H1 (cell line): ENCODE measurements around the gene CNRIP1. TPM values are rescaled to one million over a fixed set of nuclear protein-coding genes. Genes with fewer than 3 reads are reported as not detected.

Source experiments
- CTCF ChIA-PET: fragments of 300-600 bp; sonication (Branson Sonifier 250); formaldehyde crosslinking; loops from one replicate; lab custom pipeline; 2021; ENCODE audit not compliant: partially characterized antibody; lab: Charles Lee
- POLR2A ChIA-PET: fragments of 300-600 bp; sonication (Branson Sonifier 250); formaldehyde crosslinking; loops from one replicate; lab custom pipeline; 2021; ENCODE audit warnings: inconsistent platforms; ENCODE audit not compliant: partially characterized antibody; lab: Charles Lee
- DNase-seq, 2 experiments: peaks; one replicate each; pipeline versions ENCODE4 v3.0.0 to v3.0.0-alpha.2; 2010 to 2022; ENCODE audit warnings: low spot score in 2 of 2, low read depth in 1 of 2, mixed read lengths in 1 of 2
- FAIRE-seq: peaks from 2 replicates; lab custom pipeline; 2011; peaks lifted over from hg19 to GRCh38; lab: Jason Lieb, UNC
- H2AFZ ChIP-seq: 2 replicates; pipeline ENCODE4 v1.8.1; 2012; ENCODE audit warnings: low read length, inconsistent platforms
- H2AK5ac ChIP-seq: 2 replicates; pipeline ENCODE4 v1.6.1; 2013; ENCODE audit warnings: low read depth, low read length
- H2BK120ac ChIP-seq: replicated peaks from 2 replicates; pipeline ENCODE3; 2013; ENCODE audit warnings: low read depth, low read length, inconsistent platforms
- H2BK12ac ChIP-seq: 2 replicates; pipeline ENCODE4 v1.6.1; 2013; ENCODE audit warnings: low read depth, low read length
- H2BK15ac ChIP-seq: 2 replicates; pipeline ENCODE4 v1.6.1; 2013; ENCODE audit warnings: low read length
- H2BK20ac ChIP-seq: 2 replicates; pipeline ENCODE4 v1.6.1; 2013; ENCODE audit warnings: low read length
- H2BK5ac ChIP-seq: 2 replicates; pipeline ENCODE4 v1.6.1; 2013; ENCODE audit warnings: low read depth, low read length
- H3K14ac ChIP-seq: 2 replicates; pipeline ENCODE4 v1.6.1; 2013; ENCODE audit warnings: inconsistent platforms; ENCODE audit not compliant: insufficient read length
- H3K18ac ChIP-seq: 2 replicates; pipeline ENCODE4 v1.6.1; 2013; ENCODE audit warnings: low read length; ENCODE audit errors: extremely low read depth
- H3K23ac ChIP-seq: 2 replicates; pipeline ENCODE4 v1.6.1; 2013; ENCODE audit warnings: inconsistent platforms; ENCODE audit not compliant: insufficient read length
- H3K23me2 ChIP-seq: 2 replicates; pipeline ENCODE4 v1.6.1; 2013; ENCODE audit warnings: low read depth, low read length
- H3K27ac ChIP-seq: 2 replicates; pipeline ENCODE4 v1.6.1; 2011; ENCODE audit warnings: low read depth, low read length, inconsistent platforms
- H3K27me3 ChIP-seq, 4 experiments: replicated peaks in 1 of 4; 1 replicate in 1 of 4; 2 replicates in 3 of 4; pipeline versions ENCODE4 v1.6.1 to v1.8.1; 2011 to 2013; ENCODE audit warnings: low read length in 3 of 4, mild to moderate bottlenecking in 3 of 4, inconsistent platforms in 2 of 4, mixed read lengths in 2 of 4, moderate library complexity in 1 of 4; ENCODE audit not compliant: control insufficient read depth in 3 of 4, insufficient read depth in 3 of 4; ENCODE audit errors: extremely low read depth in 1 of 4
- H3K36me3 ChIP-seq, 4 experiments: 2 replicates each; pipeline versions ENCODE4 v1.6.1 to v1.8.1; 2011 to 2013; ENCODE audit warnings: mild to moderate bottlenecking in 4 of 4, low read length in 3 of 4, moderate library complexity in 2 of 4, control low read depth in 1 of 4, inconsistent platforms in 1 of 4; ENCODE audit not compliant: insufficient read depth in 4 of 4, control insufficient read depth in 2 of 4
- H3K4ac ChIP-seq: replicated peaks from 2 replicates; pipeline ENCODE3; 2013; ENCODE audit warnings: low read length, low read depth, mixed read lengths, inconsistent platforms; ENCODE audit not compliant: insufficient read length
- H3K4me1 ChIP-seq, 4 experiments: replicated peaks in 1 of 4; 1 replicate in 1 of 4; 2 replicates in 3 of 4; pipeline versions ENCODE4 v1.6.1 to v1.8.1; 2011 to 2013; ENCODE audit warnings: low read length in 3 of 4, inconsistent platforms in 2 of 4, mixed read lengths in 1 of 4; ENCODE audit not compliant: insufficient read depth in 4 of 4, control insufficient read depth in 3 of 4
- H3K4me2 ChIP-seq, 2 experiments: 2 replicates each; pipeline versions ENCODE4 v1.6.1 to v1.8.1; 2011 to 2013; ENCODE audit warnings: low read depth in 2 of 2, low read length in 2 of 2, control low read depth in 1 of 2, inconsistent platforms in 1 of 2, mild to moderate bottlenecking in 1 of 2; ENCODE audit not compliant: insufficient read depth in 1 of 2
- H3K4me3 ChIP-seq, 4 experiments: fragments of 200-600, 300-600 bp in 1 of 4; sonication (generic), shearing (Covaris generic), sonication (Bioruptor Twin) in 1 of 4; 2 replicates each; pipeline versions ENCODE4 v1.5.1 to v1.8.1; 2011 to 2016; ENCODE audit warnings: low read length in 4 of 4, low read depth in 3 of 4, control low read depth in 2 of 4, inconsistent platforms in 2 of 4, mild to moderate bottlenecking in 2 of 4, mixed read lengths in 1 of 4, moderate library complexity in 1 of 4; ENCODE audit not compliant: insufficient read depth in 2 of 4; ENCODE audit errors: extremely low read depth in 1 of 4
- H3K56ac ChIP-seq: replicated peaks from 2 replicates; pipeline ENCODE3; 2013; ENCODE audit warnings: low read depth, mild to moderate bottlenecking, mixed read lengths, low read length, inconsistent platforms; ENCODE audit not compliant: insufficient read length
- H3K79me1 ChIP-seq: 2 replicates; pipeline ENCODE4 v1.6.1; 2013; ENCODE audit warnings: low read depth, low read length, control low read depth
- H3K79me2 ChIP-seq, 2 experiments: 2 replicates each; pipeline versions ENCODE4 v1.6.1 to v1.8.1; 2012 to 2013; ENCODE audit warnings: low read length in 2 of 2, mild to moderate bottlenecking in 2 of 2, inconsistent platforms in 1 of 2; ENCODE audit not compliant: insufficient read depth in 2 of 2, control insufficient read depth in 1 of 2
- H3K9ac ChIP-seq, 4 experiments: replicated peaks in 1 of 4; 1 replicate in 1 of 4; 2 replicates in 3 of 4; pipeline versions ENCODE4 v1.6.1 to v1.8.1; 2011 to 2013; ENCODE audit warnings: low read depth in 3 of 4, low read length in 3 of 4, control low read depth in 2 of 4, mild to moderate bottlenecking in 2 of 4, moderate library complexity in 2 of 4, inconsistent platforms in 1 of 4; ENCODE audit errors: extremely low read depth in 1 of 4
- H3K9me3 ChIP-seq, 2 experiments: 2 replicates each; pipeline versions ENCODE4 v1.6.1 to v1.8.1; 2012 to 2013; ENCODE audit warnings: mild to moderate bottlenecking in 2 of 2, moderate library complexity in 2 of 2, control low read depth in 1 of 2, inconsistent platforms in 1 of 2, low read depth in 1 of 2, low read length in 1 of 2, mixed read lengths in 1 of 2; ENCODE audit not compliant: insufficient read depth in 2 of 2
- H4K20me1 ChIP-seq, 2 experiments: replicated peaks in 1 of 2; 2 replicates each; pipeline versions ENCODE3 to v1.8.1; 2011 to 2013; ENCODE audit warnings: inconsistent platforms in 2 of 2, low read length in 2 of 2, mild to moderate bottlenecking in 1 of 2; ENCODE audit not compliant: insufficient read depth in 2 of 2, control insufficient read depth in 1 of 2
- H4K5ac ChIP-seq: 2 replicates; pipeline ENCODE4 v1.6.1; 2013; ENCODE audit warnings: low read length, low read depth, mixed read lengths, inconsistent platforms; ENCODE audit not compliant: insufficient read length
- H4K8ac ChIP-seq: 2 replicates; pipeline ENCODE4 v1.8.0; 2013; ENCODE audit warnings: mild to moderate bottlenecking, moderate library complexity, low read length, inconsistent platforms; ENCODE audit not compliant: insufficient read depth; ENCODE audit errors: extremely low read depth
- H4K91ac ChIP-seq: replicated peaks from 2 replicates; pipeline ENCODE3; 2013; ENCODE audit warnings: low read length, mixed read lengths, inconsistent platforms; ENCODE audit not compliant: insufficient read length
- ASH2L ChIP-seq: fragments of 200-600, 300-600 bp; sonication (generic); IDR thresholded peaks from one replicate; pipeline ENCODE4 v1.7.1; 2017; ENCODE audit warnings: low read length
- CHD2 ChIP-seq: IDR thresholded peaks from 2 replicates; pipeline ENCODE4 v1.6.1; 2012; ENCODE audit warnings: low read length, improper control_type of control experiment
- EZH2 ChIP-seq: fragments of 200-600 bp; sonication (generic); IDR thresholded peaks from 2 replicates; pipeline ENCODE4 v1.7.1; 2012; ENCODE audit warnings: low read depth, mild to moderate bottlenecking, moderate library complexity, low read length, inconsistent platforms; ENCODE audit not compliant: severe bottlenecking
- GTF2F1 ChIP-seq: IDR thresholded peaks from 2 replicates; pipeline ENCODE4 v1.6.1; 2012; ENCODE audit warnings: low read depth, low read length, improper control_type of control experiment, borderline replicate concordance
- KDM5A ChIP-seq: fragments of 200-600 bp; IDR thresholded peaks from 2 replicates; pipeline ENCODE4 v1.7.1; 2012; ENCODE audit warnings: mild to moderate bottlenecking, low read length, inconsistent platforms, mixed read lengths
- TAF7 ChIP-seq: optimal IDR thresholded peaks from 2 replicates; pipeline ENCODE3; 2011; ENCODE audit warnings: low read depth, mild to moderate bottlenecking, inconsistent platforms, low read length, moderate library complexity, borderline replicate concordance
- WGBS, 2 experiments: shearing (Covaris generic) in 1 of 2; methylation state at CpG; one replicate each; pipeline versions ENCODE4 v1.1.6 to v1.1.7; 2013 to 2015; ENCODE audit warnings: low lambda C conversion rate in 2 of 2, mixed read lengths in 2 of 2, inconsistent platforms in 1 of 2, low coverage in 1 of 2, missing lambda C conversion rate in 1 of 2; ENCODE audit not compliant: insufficient replicate concordance in 2 of 2, insufficient coverage in 1 of 2, insufficient read length in 1 of 2; ENCODE audit errors: extremely low coverage in 1 of 2, missing lambda C conversion rate in 1 of 2; 5-methylcytosine and 5-hydroxymethylcytosine counted together
- polyA plus RNA-seq, 7 experiments: library from polyadenylated mRNA; depleted of rRNA in 3 of 7; stranded (reverse) in 5 of 7; unstranded in 2 of 7; fragments of >200 nt in 5 of 7; fragments of 200-250 nt in 2 of 7; gene quantifications; 1 replicate in 5 of 7; 2 replicates in 1 of 7; 4 replicates in 1 of 7; pipeline versions ENCODE4 v1.2.1 to v1.2.3, GENCODE V29; 2011 to 2013; ENCODE audit warnings: missing spikeins in 2 of 7, mixed read lengths in 2 of 7
- total RNA-seq: library from RNA; stranded (reverse); fragmentation: NEBNext Ultra II Directional; extraction: Animal tissue kit (Norgen Biotek cat#: 25700); gene quantifications from 2 replicates; pipeline ENCODE4 v1.2.1, GENCODE V29; 2021
- TF ChIP-seq, protein P1 (sequence below): IDR thresholded peaks from 2 replicates; pipeline ENCODE4 v1.6.1; 2011; ENCODE audit warnings: low read depth, mild to moderate bottlenecking, low read length; ENCODE audit not compliant: insufficient read depth

CNRIP1 gene
- total and polyA plus RNA-seq, 2 of the 8 experiments (the other 6 are each of a cell fraction or from before 2014, with no cell fraction given), result 4.6 to 7.0 TPM

DNA sequence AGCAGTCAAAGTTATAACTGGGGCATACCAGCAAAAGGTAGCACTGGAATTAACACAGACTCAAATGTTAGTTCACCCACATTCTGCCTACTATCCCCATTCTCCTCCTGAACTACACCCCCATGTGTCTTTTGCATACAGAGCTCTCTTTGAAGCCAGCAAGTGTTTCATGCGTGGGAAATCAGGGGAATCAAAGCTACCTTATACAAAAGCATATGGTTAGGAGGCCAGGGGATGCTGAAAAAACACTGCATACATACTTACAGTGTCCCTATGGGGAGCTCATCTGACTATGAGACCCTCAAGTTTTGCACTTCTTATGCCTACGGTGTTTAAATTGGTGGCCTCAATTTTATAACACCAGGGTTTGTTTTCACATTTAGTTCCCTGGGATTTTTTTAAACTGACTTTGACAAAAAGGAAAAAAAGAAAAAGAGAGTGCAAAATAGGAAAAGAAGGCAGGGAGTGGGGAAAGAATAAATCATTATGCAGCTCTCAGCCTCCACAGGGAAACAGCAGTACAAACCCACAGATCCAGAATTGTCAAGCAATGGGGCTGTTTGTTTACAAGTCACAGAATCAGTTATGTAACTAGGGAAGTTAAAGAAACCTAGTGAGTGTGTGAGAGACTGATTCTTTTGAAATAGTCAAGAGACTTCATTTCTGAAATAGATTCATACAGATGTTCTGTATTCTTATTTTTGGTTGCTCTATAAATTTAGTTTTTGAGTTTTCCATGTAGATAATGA is 47.3 kb downstream of the CNRIP1 start:
- Histone ChIP-seq H2BK5ac (no peak overlapping the region), H3K36me3 (no peaks in the 10 kb centered on the region), H2BK15ac (no peak overlapping the region), H2BK20ac (no peak overlapping the region), H3K18ac (no peak overlapping the region), H3K79me1 (no peaks in the 10 kb centered on the region), H3K14ac (no peak overlapping the region), H2BK12ac (no peak overlapping the region), H3K9ac (no peak overlapping the region), H3K4me1 (peaks cover 0 to 3% (median under 1%) of the 10 kb centered on the region in 4 experiments; a peak in 1 of 7 replicates), H3K23ac (no peak overlapping the region), H4K20me1 (peaks cover 0 to 2% of the 10 kb centered on the region in 2 experiments), H3K27ac (no peak overlapping the region), H3K27me3 (no peaks in the 10 kb centered on the region), H4K5ac (no peak overlapping the region), H3K4ac (no peak overlapping the region), H3K79me2 (no peaks in the 10 kb centered on the region), H4K8ac (no peak overlapping the region), H4K91ac (no peak overlapping the region), H3K56ac (no peak overlapping the region), H2AFZ (no peak overlapping the region), H2AK5ac (no peak overlapping the region), H2BK120ac (no peak overlapping the region), H3K4me3 (no peak overlapping the region), H3K23me2 (no peaks in the 10 kb centered on the region), H3K9me3 (no peaks in the 10 kb centered on the region), H3K4me2 (no peak overlapping the region)
- TF ChIP-seq TAF7 (no peak), CHD2 (no peak), GTF2F1 (no peak), ASH2L (no peak), EZH2 (no peak), KDM5A (no peak)
- TF ChIP-seq, protein P1, sequence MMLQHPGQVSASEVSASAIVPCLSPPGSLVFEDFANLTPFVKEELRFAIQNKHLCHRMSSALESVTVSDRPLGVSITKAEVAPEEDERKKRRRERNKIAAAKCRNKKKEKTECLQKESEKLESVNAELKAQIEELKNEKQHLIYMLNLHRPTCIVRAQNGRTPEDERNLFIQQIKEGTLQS, result no peak
- WGBS, 2 experiments, result 45% methylated on average over 2 of the region's 2 CpGs; no CpG with 5 or more reads in 1 of the 2 experiments
- CTCF ChIA-PET, result interaction anchor here (0.6 to 1.7 kb wide), 5 partner anchors 11 to 442 kb away, joined by 3 to 14 read pairs (median 3); no protein-coding TSS in a partner anchor
- DNase-seq (no peak), FAIRE-seq (no peak)
- POLR2A ChIA-PET, result no interaction called here
